HG02970 (cell line): ENCODE data around the gene MMP15.
"Not testable (repeated sequence)": the region's sequence is repeated elsewhere in the genome, so short reads cannot be mapped to it uniquely, and the experiment has no call there.

Source experiments
- ATAC-seq: cut with Tn5 transposase; IDR thresholded peaks from one replicate; pipeline ENCODE4 v1.9.1; 2021; ENCODE audit warnings: mild to moderate bottlenecking, moderate library complexity, moderate number of reproducible peaks; ENCODE audit not compliant: unreplicated experiment, low FRiP score

Gene MMP15

GRCh38 chr16:58046054-58046881, 20.7 kb downstream of the MMP15 start:
- ATAC-seq = no peak

GRCh38 chr16:58046936-58047335, 21.4 kb downstream of the MMP15 start:
- no peak for ATAC-seq

GRCh38 chr16:58047557-58048348, 22.2 kb downstream of the MMP15 start:
- no peak for ATAC-seq

GRCh38 chr16:58048494-58049231, 23.1 kb downstream of the MMP15 start:
- ATAC-seq = no peak

GRCh38 chr16:58049232-58050185, 24.0 kb downstream of the MMP15 start:
- no peak for ATAC-seq

GRCh38 chr16:58051296-58051695, 25.7 kb downstream of the MMP15 start:
- no peak for ATAC-seq

GRCh38 chr16:58051821-58052603, 26.5 kb downstream of the MMP15 start:
- ATAC-seq = no peak

- no peak for ATAC-seq
Observed at GRCh38 chr16:58053682-58054005, 28.1 kb downstream of the MMP15 start.

GRCh38 chr16:58054289-58054688, 28.7 kb downstream of the MMP15 start:
- ATAC-seq = no peak

GRCh38 chr16:58056580-58056979, 31.0 kb downstream of the MMP15 start:
- no peak for ATAC-seq

GRCh38 chr16:58057121-58057520, 31.6 kb downstream of the MMP15 start:
- ATAC-seq = no peak

GRCh38 chr16:58057784-58058183, 32.2 kb downstream of the MMP15 start:
- ATAC-seq = no peak

- ATAC-seq = no peak
Observed at GRCh38 chr16:58062821-58063220, 37.3 kb downstream of the MMP15 start.

- no peak for ATAC-seq
Observed at GRCh38 chr16:58063377-58064076, 38.0 kb downstream of the MMP15 start.

- no peak for ATAC-seq
Observed at GRCh38 chr16:58070585-58070984, 45.0 kb downstream of the MMP15 start.

- ATAC-seq = not testable (repeated sequence)
Observed at GRCh38 chr16:58072134-58072533, 46.6 kb downstream of the MMP15 start.

GRCh38 chr16:58073086-58073485, 47.5 kb downstream of the MMP15 start:
- ATAC-seq = not testable (repeated sequence)

- ATAC-seq = no peak
Observed at GRCh38 chr16:58074657-58075056, 49.1 kb downstream of the MMP15 start.

GRCh38 chr16:58076514-58076913, 51.0 kb downstream of the MMP15 start:
- no peak for ATAC-seq
